Astrocyte of the cerebellum (primary cell): ENCODE measurements around the gene PCDH19.

Experiments
- DNase-seq: peaks from one replicate; pipeline ENCODE4 v3.0.0-alpha.2; 2011; ENCODE audit warnings: low read depth
- H3K4me3 ChIP-seq: 2 replicates; pipeline ENCODE4 v1.5.1; 2011; ENCODE audit warnings: mild to moderate bottlenecking, low read depth, low read length, moderate library complexity
- CTCF ChIP-seq: IDR thresholded peaks from 2 replicates; pipeline ENCODE4 v1.5.1; 2012; ENCODE audit warnings: low read length, low read depth, moderate library complexity, mild to moderate bottlenecking; ENCODE audit errors: missing control alignments
- in situ Hi-C: cut with HindIII; loops from 2 replicates; pipeline ENCODE4 v1.10.0; 2017; ENCODE audit warnings: low sequenced_read_pairs

The PCDH19 gene

GRCh38 chrX:100248885-100249493 is 161.1 kb downstream of the PCDH19 start:
- no peak overlapping the region for H3K4me3 ChIP-seq
- in situ Hi-C loops, result no loop called here
- TF ChIP-seq CTCF, result no peak
- no peak for DNase-seq

GRCh38 chrX:100247826-100248225 is 162.2 kb downstream of the PCDH19 start:
- in situ Hi-C loops, result no loop called here

GRCh38 chrX:100244681-100245080 is 165.4 kb downstream of the PCDH19 start:
- no peak for DNase-seq
- in situ Hi-C loops, result no loop called here
- no peak overlapping the region for H3K4me3 ChIP-seq
- no peak for TF ChIP-seq CTCF

More at GRCh38 chrX:100247826-100248225, 162.2 kb downstream of the PCDH19 start:
- TF ChIP-seq CTCF, result no peak
- no peak overlapping the region for H3K4me3 ChIP-seq
- no peak for DNase-seq
